PC-3 (cell line): ENCODE measurements around the gene MUSTN1.

Experiments
- CTCF ChIP-seq: fragments of 300-600 bp; sonication (generic); conservative IDR thresholded peaks from 2 replicates; pipeline ENCODE4 v1.5.1; 2017; ENCODE audit warnings: antibody characterized with exemption, low read depth, mild to moderate bottlenecking, low read length
- EZH2 ChIP-seq: fragments of 300-600 bp; sonication (generic); IDR thresholded peaks from one replicate; pipeline ENCODE4 v1.6.1; 2017; ENCODE audit warnings: antibody characterized with exemption, mild to moderate bottlenecking, low read length; ENCODE audit not compliant: unreplicated experiment
- EZH2phosphoT487 ChIP-seq: fragments of 300-600 bp; sonication (generic); IDR thresholded peaks from 2 replicates; pipeline ENCODE4 v1.6.1; 2018; ENCODE audit warnings: mild to moderate bottlenecking, antibody characterized with exemption, low read length, borderline replicate concordance

GRCh38 chr3:52795298-52795900 lies 39.4 kb downstream of the MUSTN1 start:
- TF ChIP-seq EZH2 (no peak), CTCF (no peak), EZH2phosphoT487 (no peak)
